Prostate gland (tissue), 2 donors: ENCODE measurements around the gene MYO18B. TPM values are rescaled to one million over a fixed set of nuclear protein-coding genes. Genes with fewer than 3 reads are reported as not detected.

Experiments
- DNase-seq: peaks from one replicate; pipeline ENCODE4 v3.0.0-alpha.2; 2019; ENCODE audit warnings: low spot score
- H3K27ac ChIP-seq, 2 donors: fragments of 200-600 bp; sonication (generic); 2 replicates each; pipeline ENCODE4 v1.5.1; 2017 to 2019
- H3K27me3 ChIP-seq: fragments of 200-600 bp; sonication (generic); replicated peaks from 2 replicates; pipeline ENCODE4 v1.5.1; 2019; ENCODE audit not compliant: insufficient read depth
- H3K36me3 ChIP-seq, 2 donors: fragments of 200-600 bp; sonication (generic); 1 replicate in 1 of 2; 2 replicates in 1 of 2; pipeline versions ENCODE4 v1.5.1 to v1.8.1; 2017 to 2019
- H3K4me1 ChIP-seq: fragments of 200-600 bp; sonication (generic); replicated peaks from 2 replicates; pipeline ENCODE4 v1.5.1; 2019
- H3K4me3 ChIP-seq, 2 donors: fragments of 200-600 bp; sonication (generic); 2 replicates each; pipeline ENCODE4 v1.5.1; 2017 to 2019
- H3K9me3 ChIP-seq: fragments of 200-600 bp; sonication (generic); 2 replicates; pipeline ENCODE4 v1.5.1; 2017
- CTCF ChIP-seq, 4 experiments: fragments of 200-600 bp in 2 of 4; fragments of 450-650 bp in 2 of 4; sonication (generic) in 2 of 4; IDR thresholded peaks; 1 replicate in 3 of 4; 2 replicates in 1 of 4; pipeline ENCODE4 v1.5.1; 2016 to 2019; ENCODE audit warnings: antibody characterized with exemption in 4 of 4, mild to moderate bottlenecking in 2 of 4, moderate library complexity in 2 of 4
- POLR2A ChIP-seq: fragments of 450-650 bp; IDR thresholded peaks from one replicate; pipeline ENCODE4 v1.6.1; 2016; ENCODE audit warnings: antibody characterized with exemption, mild to moderate bottlenecking
- POLR2AphosphoS5 ChIP-seq: sonication (generic); formaldehyde crosslinking; IDR thresholded peaks from one replicate; pipeline ENCODE4 v1.6.1; 2017; ENCODE audit warnings: antibody characterized with exemption
- WGBS: methylation state at CpG from one replicate; pipeline ENCODE4 v1.1.5; 2018; 5-methylcytosine and 5-hydroxymethylcytosine counted together
- intact Hi-C: fragments of 100-400 bp; cut with DNase I; formaldehyde crosslinking; loops from one replicate; pipeline ENCODE4 v1.14.2; 2022
- total RNA-seq, 2 donors: library from RNA; depleted of rRNA; stranded (reverse); fragments of >200 nt; gene quantifications; one replicate each; pipeline ENCODE4 v1.1.0, GENCODE V29; 2016

The MYO18B gene
- total RNA-seq, 2 donors from 2014 or later = 3.1 to 7.1 TPM

DNA sequence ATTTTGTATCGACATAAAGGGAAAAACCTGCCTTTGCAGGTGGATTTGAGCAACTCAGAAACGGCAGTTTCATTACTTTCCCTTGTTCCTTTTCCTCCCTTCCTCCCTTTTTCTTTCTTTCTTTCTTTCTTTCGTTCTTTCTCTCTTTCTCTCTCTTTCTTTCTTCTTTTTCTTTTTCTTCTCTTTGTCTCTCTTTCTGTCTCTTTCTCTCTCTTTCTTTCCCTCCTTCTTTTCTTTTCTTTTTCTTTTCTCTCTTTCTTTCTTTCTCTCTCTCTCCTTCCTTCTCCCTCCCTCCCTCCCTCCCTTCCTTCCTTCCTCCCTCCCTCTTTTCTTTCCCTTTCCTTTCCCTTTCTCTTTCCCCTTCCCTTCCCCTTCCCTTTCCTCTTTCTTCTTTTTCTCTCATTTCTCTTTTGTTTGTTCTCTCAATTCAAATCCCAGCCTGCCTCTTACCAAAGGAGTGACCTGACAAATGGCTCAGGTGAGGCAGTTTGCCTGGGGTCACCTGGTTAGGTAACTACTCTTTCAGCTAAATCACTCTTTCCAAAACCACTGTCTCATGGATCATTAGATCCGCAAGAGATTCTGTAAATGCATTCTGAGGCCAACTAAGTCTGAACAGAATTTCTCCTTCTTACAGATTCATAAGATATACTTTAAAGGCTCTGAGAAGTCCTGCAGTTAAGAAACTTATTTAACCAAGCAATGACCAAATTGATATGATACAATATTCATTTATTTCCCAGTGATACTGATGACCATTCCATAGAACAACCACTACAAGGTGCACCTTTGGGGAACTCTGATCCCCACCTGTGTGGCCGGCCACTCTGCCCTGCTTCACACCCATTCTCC lies 75.3 kb downstream of the MYO18B start:
- Histone ChIP-seq H3K9me3 (no peaks in the 10 kb centered on the region), H3K27ac (no peak overlapping the region), H3K36me3 (no peaks in the 10 kb centered on the region), H3K27me3 (no peaks in the 10 kb centered on the region), H3K4me1 (no peaks in the 10 kb centered on the region), H3K4me3 (no peak overlapping the region)
- WGBS = 69% methylated on average over 5 of the region's 5 CpGs
- TF ChIP-seq POLR2AphosphoS5 (no peak), CTCF (IDR thresholded peaks at IDR 0.05) (no peak), POLR2A (no peak)
- intact Hi-C loops = no loop called here
- no peak for DNase-seq

DNA sequence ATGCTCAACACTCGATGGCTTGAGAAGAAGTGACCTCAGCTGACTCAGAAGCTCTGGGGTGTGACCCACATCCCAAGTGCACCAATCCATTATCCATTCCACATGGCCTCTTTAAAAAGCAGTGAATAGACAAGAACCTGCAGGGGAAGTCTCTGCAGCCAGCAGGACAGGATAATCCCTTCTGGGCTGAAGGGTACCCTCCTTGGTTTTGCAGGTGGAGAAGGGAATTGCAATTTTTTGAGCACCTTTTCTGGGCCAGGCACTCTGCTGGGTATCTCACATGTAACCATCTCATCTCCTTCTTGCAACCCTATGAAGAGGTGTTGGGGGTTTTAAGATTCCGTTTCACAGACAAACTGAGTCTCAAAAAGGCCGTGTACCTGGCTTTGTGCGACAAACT lies 76.6 kb downstream of the MYO18B start:
- no peak overlapping the region for H3K4me3 ChIP-seq
- DNase-seq = no peak
- no peak overlapping the region for H3K27ac ChIP-seq
- no peak for TF ChIP-seq CTCF (IDR thresholded peaks at IDR 0.05)
- intact Hi-C loops = no loop called here
- H3K36me3 ChIP-seq = no peaks in the 10 kb centered on the region
- H3K9me3 ChIP-seq = no peaks in the 10 kb centered on the region
- WGBS = 80% methylated on average over 4 of the region's 4 CpGs
- H3K27me3 ChIP-seq = no peaks in the 10 kb centered on the region
- no peaks in the 10 kb centered on the region for H3K4me1 ChIP-seq

DNA sequence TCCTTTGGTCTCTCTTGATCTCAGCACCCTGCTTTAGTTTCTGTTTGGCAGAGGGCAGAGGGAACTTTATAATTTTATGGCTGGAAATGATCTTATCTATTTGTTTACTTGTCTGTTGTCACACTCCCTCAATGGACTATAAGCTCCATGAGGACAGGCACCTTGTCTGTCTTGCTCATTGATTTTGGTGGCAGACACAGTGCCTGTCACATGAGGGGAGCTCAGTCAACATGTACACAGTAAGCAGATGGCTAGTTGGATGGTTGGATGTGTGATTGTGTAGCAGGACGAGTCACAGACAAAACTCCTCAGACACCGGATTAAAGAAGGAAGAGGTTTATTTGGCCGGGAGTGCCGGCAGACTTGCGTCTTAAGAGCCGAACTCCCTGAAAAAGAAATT lies 80.4 kb downstream of the MYO18B start:
- no peaks in the 10 kb centered on the region for H3K9me3 ChIP-seq
- 94% methylated on average over 6 of the region's 6 CpGs for WGBS
- no peaks in the 10 kb centered on the region for H3K4me1 ChIP-seq
- H3K36me3 ChIP-seq = no peaks in the 10 kb centered on the region
- H3K27ac ChIP-seq = no peak overlapping the region
- no peaks in the 10 kb centered on the region for H3K27me3 ChIP-seq
- DNase-seq = no peak
- H3K4me3 ChIP-seq = no peak overlapping the region
- intact Hi-C loops = no loop called here
- no peak for TF ChIP-seq CTCF (IDR thresholded peaks at IDR 0.05)
- no peak for TF ChIP-seq POLR2AphosphoS5

- WGBS = 75% methylated on average over 15 of the region's 15 CpGs
- Histone ChIP-seq H3K27me3 (no peaks in the 10 kb centered on the region), H3K4me1 (no peaks in the 10 kb centered on the region), H3K27ac (no peak overlapping the region), H3K9me3 (no peaks in the 10 kb centered on the region), H3K4me3 (no peak overlapping the region), H3K36me3 (no peaks in the 10 kb centered on the region)
- DNase-seq = no peak
- intact Hi-C loops = no loop called here
- TF ChIP-seq POLR2A = no peak
- no peak for TF ChIP-seq CTCF (IDR thresholded peaks at IDR 0.05)
- no peak for TF ChIP-seq POLR2AphosphoS5
Observed at GRCh38 chr22:25823276-25823675, 81.3 kb downstream of the MYO18B start.

GRCh38 chr22:25824828-25825423 lies 82.9 kb downstream of the MYO18B start:
- no peaks in the 10 kb centered on the region for H3K36me3 ChIP-seq
- no peaks in the 10 kb centered on the region for H3K27me3 ChIP-seq
- no peaks in the 10 kb centered on the region for H3K9me3 ChIP-seq
- H3K4me1 ChIP-seq = no peaks in the 10 kb centered on the region
- 54% methylated on average over 7 of the region's 7 CpGs for WGBS
- DNase-seq = no peak
- no peak overlapping the region for H3K4me3 ChIP-seq
- no peak for TF ChIP-seq POLR2A
- no peak for TF ChIP-seq POLR2AphosphoS5
- no peak for TF ChIP-seq CTCF (IDR thresholded peaks at IDR 0.05)
- intact Hi-C loops = no loop called here
- no peak overlapping the region for H3K27ac ChIP-seq
